SK-N-MC (cell line): ENCODE data around the gene ZNF891.

ENCODE experiments used
- DNase-seq: peaks from one replicate; pipeline ENCODE4 v3.0.0-alpha.2; 2011; ENCODE audit warnings: low read depth, low spot score
- H3K27ac ChIP-seq: fragments of 200-600 bp; sonication (generic); 2 replicates; pipeline ENCODE4 v1.5.1; 2016; ENCODE audit warnings: mixed run types
- H3K36me3 ChIP-seq: fragments of 200-600 bp; sonication (generic); 2 replicates; pipeline ENCODE4 v1.6.1; 2017; ENCODE audit warnings: antibody characterized with exemption, low read length, mixed read lengths; ENCODE audit not compliant: insufficient read depth
- H3K4me3 ChIP-seq: fragments of 200-600 bp; sonication (generic); 2 replicates; pipeline ENCODE4 v1.5.1; 2016
- H3K9ac ChIP-seq: fragments of 200-600 bp; sonication (generic); 2 replicates; pipeline ENCODE4 v1.8.0; 2017; ENCODE audit warnings: mixed run types, mixed read lengths; ENCODE audit not compliant: insufficient read length
- H3K9me3 ChIP-seq: fragments of 200-600 bp; sonication (generic); 2 replicates; pipeline ENCODE4 v1.6.1; 2017; ENCODE audit warnings: low read depth, mild to moderate bottlenecking, antibody characterized with exemption, low read length, moderate library complexity, mixed read lengths
- EZH2 ChIP-seq: fragments of 200-600 bp; sonication (generic); IDR thresholded peaks from one replicate; pipeline ENCODE4 v1.6.1; 2017; ENCODE audit warnings: antibody characterized with exemption
- FOXP2 ChIP-seq: optimal IDR thresholded peaks from 2 replicates; pipeline ENCODE3; 2011; ENCODE audit warnings: mild to moderate bottlenecking, moderate library complexity; ENCODE audit not compliant: insufficient read depth; ENCODE audit errors: extremely low read length, control extremely low read depth
- POLR2AphosphoS5 ChIP-seq: IDR thresholded peaks from 2 replicates; pipeline ENCODE4 v1.6.1; 2012; ENCODE audit warnings: mild to moderate bottlenecking, low read depth, low read length, borderline replicate concordance

Gene ZNF891

DNA sequence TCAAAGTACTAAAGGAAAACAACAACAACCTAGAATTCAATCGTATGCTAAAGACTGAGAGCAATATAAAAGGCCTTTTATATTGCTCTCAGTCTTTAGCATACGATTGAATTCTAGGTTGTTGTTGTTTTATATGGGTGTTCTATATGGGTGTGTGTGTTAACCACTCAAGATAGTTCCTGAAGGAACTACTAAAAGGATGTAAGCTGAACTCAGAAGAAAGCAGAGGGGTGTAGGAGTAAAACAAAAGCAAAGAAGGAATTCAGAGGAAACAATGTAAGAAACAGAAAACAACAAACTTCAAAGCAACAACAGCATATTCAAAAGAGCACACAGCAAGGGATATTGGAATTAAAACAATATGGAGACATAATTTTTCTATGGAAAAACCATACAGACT is 5.4 kb downstream of the ZNF891 start:
- no peak overlapping the region for H3K9ac ChIP-seq
- peaks cover 74% of the 10 kb centered on the region for H3K36me3 ChIP-seq
- no peak overlapping the region for H3K27ac ChIP-seq
- H3K9me3 ChIP-seq = peaks cover 65% of the 10 kb centered on the region
- H3K4me3 ChIP-seq = no peak overlapping the region
- no peak for DNase-seq
- TF ChIP-seq FOXP2 (no peak), POLR2AphosphoS5 (no peak), EZH2 (no peak)

DNA sequence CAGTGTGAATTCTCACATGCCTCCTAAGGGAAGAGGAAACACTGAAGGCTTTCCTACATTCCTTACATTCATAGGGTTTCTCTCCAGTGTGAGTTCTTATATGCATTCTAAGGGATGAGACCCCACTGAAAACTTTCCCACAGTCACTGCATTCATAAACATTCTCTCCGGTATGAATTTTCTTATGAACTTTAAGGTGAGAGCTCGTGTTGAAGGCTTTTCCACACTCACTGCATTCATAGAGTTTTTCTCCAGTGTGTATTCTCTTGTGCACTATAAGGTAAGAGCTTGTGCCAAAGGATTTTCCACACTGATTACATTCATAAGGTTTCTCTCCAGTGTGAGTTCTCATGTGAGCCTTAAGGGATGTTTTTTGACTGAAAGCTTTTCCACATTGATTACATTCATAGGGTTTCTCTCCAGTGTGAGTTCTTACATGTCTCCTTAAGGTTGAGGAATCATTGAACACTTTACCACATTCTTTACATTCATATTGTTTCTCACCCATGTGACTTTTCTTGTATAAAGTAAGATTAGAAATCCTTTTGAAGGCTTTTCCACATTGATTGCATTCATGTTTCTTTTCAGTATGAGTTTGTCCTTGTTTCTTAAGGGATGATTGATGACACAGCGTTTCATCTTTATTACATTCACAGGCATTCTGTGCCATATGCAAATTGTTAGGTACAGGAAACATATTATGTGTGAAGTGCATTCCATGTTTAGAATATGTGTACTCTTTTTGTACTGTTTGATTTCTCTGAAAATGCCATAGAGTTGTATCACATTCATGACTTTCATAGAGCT is 9.5 kb downstream of the ZNF891 start:
- peaks cover 60% of the 10 kb centered on the region for H3K36me3 ChIP-seq
- TF ChIP-seq FOXP2 = no peak
- TF ChIP-seq EZH2 = no peak
- no peak for TF ChIP-seq POLR2AphosphoS5
- no peak for DNase-seq
- no peak overlapping the region for H3K27ac ChIP-seq
- peaks cover 62% of the 10 kb centered on the region for H3K9me3 ChIP-seq
- no peak overlapping the region for H3K9ac ChIP-seq
- H3K4me3 ChIP-seq = no peak overlapping the region

DNA sequence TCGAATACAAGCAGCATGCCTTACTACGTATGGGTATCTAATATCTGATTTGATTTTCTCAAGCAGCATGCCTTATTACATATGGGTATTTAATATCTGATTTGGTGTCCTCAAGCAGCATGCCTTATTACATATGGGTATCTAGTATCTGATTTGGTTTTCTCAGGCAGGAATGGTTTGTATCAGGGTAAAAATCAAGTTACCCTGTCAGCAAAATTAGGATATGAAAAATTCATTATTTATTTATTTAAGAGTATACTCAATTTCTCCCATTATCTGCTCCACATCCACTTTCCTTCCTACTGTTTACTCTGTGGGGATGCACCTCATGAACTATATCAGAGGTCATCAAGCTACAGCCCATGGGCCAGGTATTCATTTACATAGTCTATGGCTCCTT is 21.9 kb downstream of the ZNF891 start:
- TF ChIP-seq POLR2AphosphoS5 (no peak), FOXP2 (no peak), EZH2 (no peak)
- no peak overlapping the region for H3K4me3 ChIP-seq
- DNase-seq = no peak
- peaks cover 63% of the 10 kb centered on the region for H3K9me3 ChIP-seq
- peaks cover 69% of the 10 kb centered on the region for H3K36me3 ChIP-seq
- H3K27ac ChIP-seq = no peak overlapping the region
- no peak overlapping the region for H3K9ac ChIP-seq

GRCh38 chr12:133107121-133107520 is 23.0 kb downstream of the ZNF891 start:
- TF ChIP-seq EZH2 (no peak), POLR2AphosphoS5 (no peak), FOXP2 (no peak)
- Histone ChIP-seq H3K4me3 (no peak overlapping the region), H3K36me3 (peaks cover 78% of the 10 kb centered on the region), H3K9ac (no peak overlapping the region), H3K9me3 (peaks cover 64% of the 10 kb centered on the region), H3K27ac (no peak overlapping the region)
- DNase-seq = no peak

DNA sequence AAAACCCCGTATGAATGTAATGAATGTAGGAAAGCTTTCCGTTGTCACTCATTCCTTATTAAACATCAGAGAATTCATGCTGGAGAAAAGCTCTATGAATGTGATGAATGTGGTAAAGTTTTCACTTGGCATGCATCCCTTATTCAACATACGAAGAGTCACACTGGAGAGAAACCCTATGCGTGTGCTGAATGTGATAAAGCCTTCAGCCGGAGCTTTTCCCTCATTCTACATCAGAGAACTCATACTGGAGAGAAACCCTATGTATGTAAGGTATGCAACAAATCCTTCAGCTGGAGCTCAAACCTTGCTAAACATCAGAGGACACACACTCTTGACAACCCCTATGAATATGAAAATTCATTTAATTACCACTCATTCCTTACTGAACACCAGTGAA is 23.8 kb downstream of the ZNF891 start:
- H3K4me3 ChIP-seq = no peak overlapping the region
- TF ChIP-seq POLR2AphosphoS5 (no peak), FOXP2 (no peak), EZH2 (no peak)
- H3K36me3 ChIP-seq = peaks cover 86% of the 10 kb centered on the region
- DNase-seq = no peak
- H3K9ac ChIP-seq = no peak overlapping the region
- peaks cover 69% of the 10 kb centered on the region for H3K9me3 ChIP-seq
- H3K27ac ChIP-seq = no peak overlapping the region

GRCh38 chr12:133105620-133106019 is 24.5 kb downstream of the ZNF891 start:
- TF ChIP-seq EZH2 (no peak), POLR2AphosphoS5 (no peak), FOXP2 (no peak)
- no peak for DNase-seq
- peaks cover 90% of the 10 kb centered on the region for H3K36me3 ChIP-seq
- peaks cover 71% of the 10 kb centered on the region for H3K9me3 ChIP-seq
- H3K4me3 ChIP-seq = no peak overlapping the region
- H3K27ac ChIP-seq = no peak overlapping the region
- no peak overlapping the region for H3K9ac ChIP-seq

GRCh38 chr12:133083345-133083744 is 46.7 kb downstream of the ZNF891 start:
- DNase-seq = no peak
- Histone ChIP-seq H3K27ac (no peak overlapping the region), H3K9me3 (peaks cover 45% of the 10 kb centered on the region), H3K36me3 (peaks cover 69% of the 10 kb centered on the region), H3K4me3 (no peak overlapping the region), H3K9ac (no peak overlapping the region)
- TF ChIP-seq FOXP2 (no peak), POLR2AphosphoS5 (no peak), EZH2 (no peak)

DNA sequence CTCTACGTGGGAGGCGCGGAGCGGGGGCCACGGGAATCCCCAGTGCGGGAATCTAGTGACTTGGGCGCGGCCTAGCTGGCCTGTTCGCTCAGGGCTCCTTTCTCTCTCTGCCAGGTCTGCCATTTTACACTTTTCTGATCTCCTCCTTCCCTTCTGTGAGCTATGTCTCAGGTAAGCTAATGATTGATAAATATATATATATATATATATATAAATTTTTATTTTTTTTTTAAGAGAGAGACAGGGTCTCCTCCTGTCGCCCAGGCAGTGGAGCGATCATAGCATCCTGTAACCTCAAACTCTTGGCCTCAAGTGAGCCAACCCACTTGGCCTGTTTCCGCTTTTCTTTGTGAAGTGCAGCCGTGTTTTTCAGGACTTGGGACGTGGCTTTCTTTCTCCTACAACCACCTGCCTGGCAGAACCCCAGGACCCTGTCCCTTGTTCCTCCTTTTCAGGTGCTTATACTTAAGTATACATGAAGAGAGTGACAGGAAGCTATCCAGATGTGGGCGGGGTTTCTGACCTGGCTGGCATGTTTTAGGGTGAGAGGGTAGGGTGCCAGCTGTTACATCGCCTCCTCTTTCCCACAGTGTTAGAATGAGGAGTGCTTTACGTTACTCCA is 48.8 kb downstream of the ZNF891 start:
- no peak for DNase-seq
- Histone ChIP-seq H3K4me3 (peak overlapping the region; percentile 92), H3K36me3 (peaks cover 50% of the 10 kb centered on the region), H3K9me3 (peaks cover 32% of the 10 kb centered on the region), H3K27ac (peak overlapping the region; percentile 100), H3K9ac (peak overlapping the region; percentile 98)
- no peak for TF ChIP-seq POLR2AphosphoS5
- TF ChIP-seq EZH2 = no peak
- TF ChIP-seq FOXP2 = no peak
